Uterus (tissue), 2 donors: Measurements from ENCODE around the gene ARSB.

Experiments used
- CTCF ChIP-seq, 4 experiments: fragments of 200-600 bp in 2 of 4; fragments of 450-650 bp in 2 of 4; sonication (generic) in 2 of 4; IDR thresholded peaks; one replicate each; pipeline ENCODE4 v1.5.1; 2016 to 2019; ENCODE audit warnings: antibody characterized with exemption in 4 of 4, mild to moderate bottlenecking in 2 of 4, moderate library complexity in 1 of 4
- POLR2A ChIP-seq, 2 donors: fragments of 450-650 bp; IDR thresholded peaks; one replicate each; pipeline ENCODE4 v1.6.1; 2016; ENCODE audit warnings: antibody characterized with exemption in 2 of 2, mild to moderate bottlenecking in 1 of 2, moderate library complexity in 1 of 2

- no peak for TF ChIP-seq POLR2A (IDR thresholded peaks at IDR 0.05)
- no peak for TF ChIP-seq CTCF (IDR thresholded peaks at IDR 0.05)
These were observed 220.0 kb downstream of the ARSB start for GRCh38 chr5:78765116-78765515.
